Activated CD4-positive, alpha-beta T cell treated with anti-CD3 and anti-CD28 coated beads, Interleukin-2, amount 50 U/mL, for 4 hours (primary cell): ENCODE measurements around the gene TMEM51.

Source experiments
- DNase-seq, 2 experiments: peaks; one replicate each; pipeline ENCODE4 v3.0.0-alpha.2; 2020

The TMEM51 gene

DNA sequence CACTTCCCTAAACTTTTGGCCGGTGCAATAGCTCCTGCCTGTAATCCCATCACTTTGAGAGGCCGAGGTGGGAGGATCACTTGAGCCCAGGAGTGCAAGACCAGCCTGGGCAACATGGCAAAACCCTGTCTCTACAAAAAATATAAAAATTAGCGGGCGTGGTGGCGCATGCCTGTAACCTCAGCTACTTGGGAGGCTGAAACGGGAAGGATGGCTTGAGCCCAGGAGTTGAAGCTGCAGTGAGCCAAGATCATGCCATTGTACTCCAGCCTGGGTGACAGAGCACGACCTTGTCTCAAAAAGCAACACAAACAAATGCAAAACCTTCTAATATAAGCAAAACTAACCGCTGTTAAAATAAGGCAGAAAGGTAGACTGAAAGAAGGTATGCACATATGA, 25.9 kb downstream of the TMEM51 start:
- no peak for DNase-seq

DNA sequence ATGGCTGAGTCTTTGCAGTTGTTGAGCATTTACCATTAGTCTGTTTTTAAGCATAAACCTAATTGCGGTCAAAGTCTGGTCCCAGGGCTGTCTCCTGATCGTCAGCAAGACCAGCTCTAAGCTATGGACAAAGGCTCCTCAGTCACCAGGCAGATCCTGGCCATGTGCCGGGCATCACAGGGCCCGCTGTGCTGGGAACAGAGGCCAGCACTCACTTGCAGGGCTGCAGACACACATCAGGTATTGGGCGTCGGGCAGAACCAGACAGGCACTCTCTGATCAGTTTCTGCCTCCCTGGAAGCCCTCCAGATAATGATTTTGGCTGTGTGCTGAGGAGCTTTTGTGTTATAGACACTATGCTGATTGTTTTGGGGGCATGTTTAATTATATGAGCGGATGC, 26.6 kb downstream of the TMEM51 start:
- DNase-seq = no peak

DNA sequence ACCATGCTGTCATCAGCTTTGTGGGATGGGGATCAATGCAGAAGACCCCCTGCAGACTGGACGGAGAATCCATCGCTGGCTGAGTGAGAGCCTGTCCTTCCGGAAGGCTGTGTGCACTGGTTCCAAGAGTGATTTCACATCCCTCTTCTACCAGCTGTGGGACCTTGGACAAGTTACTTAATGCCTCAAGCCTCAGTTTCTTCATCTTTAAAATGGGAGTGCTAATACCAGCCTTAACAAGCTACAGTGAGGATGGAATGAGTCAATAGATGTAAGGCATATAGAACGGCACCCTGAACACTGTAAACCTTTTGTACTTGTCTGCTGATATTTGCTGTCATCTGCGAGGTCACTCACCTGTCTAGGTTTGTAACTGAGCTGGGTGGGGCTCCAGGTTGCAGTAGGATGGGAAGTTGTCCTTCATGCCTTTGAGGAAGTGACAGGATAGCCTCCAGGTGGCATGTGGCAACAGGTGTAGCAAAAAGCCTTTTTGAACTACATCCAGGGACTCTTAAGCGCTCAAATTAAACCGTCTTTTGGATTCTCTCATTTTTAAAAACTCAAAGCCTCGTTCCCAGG, 27.5 kb downstream of the TMEM51 start:
- DNase-seq = no peak

DNA sequence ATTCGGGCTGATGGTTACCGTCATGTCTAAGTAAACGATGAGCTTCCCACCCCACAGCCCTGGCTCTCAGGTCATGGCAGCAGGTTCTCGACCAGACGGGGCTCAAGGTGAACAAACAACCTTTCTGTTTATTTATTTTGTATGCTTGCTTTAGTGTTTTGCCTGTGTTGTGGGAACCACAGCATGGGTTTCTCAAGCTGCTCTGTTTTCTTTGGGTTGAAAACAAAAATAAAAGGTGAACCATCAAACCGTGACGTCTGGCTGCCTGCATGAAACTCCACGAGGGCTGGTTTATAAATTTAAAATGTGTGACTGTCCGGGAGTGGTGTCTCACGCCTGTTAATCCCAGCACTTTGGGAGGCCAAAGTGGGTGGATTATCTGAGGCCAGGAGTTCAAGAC, 28.0 kb downstream of the TMEM51 start:
- no peak for DNase-seq

DNA sequence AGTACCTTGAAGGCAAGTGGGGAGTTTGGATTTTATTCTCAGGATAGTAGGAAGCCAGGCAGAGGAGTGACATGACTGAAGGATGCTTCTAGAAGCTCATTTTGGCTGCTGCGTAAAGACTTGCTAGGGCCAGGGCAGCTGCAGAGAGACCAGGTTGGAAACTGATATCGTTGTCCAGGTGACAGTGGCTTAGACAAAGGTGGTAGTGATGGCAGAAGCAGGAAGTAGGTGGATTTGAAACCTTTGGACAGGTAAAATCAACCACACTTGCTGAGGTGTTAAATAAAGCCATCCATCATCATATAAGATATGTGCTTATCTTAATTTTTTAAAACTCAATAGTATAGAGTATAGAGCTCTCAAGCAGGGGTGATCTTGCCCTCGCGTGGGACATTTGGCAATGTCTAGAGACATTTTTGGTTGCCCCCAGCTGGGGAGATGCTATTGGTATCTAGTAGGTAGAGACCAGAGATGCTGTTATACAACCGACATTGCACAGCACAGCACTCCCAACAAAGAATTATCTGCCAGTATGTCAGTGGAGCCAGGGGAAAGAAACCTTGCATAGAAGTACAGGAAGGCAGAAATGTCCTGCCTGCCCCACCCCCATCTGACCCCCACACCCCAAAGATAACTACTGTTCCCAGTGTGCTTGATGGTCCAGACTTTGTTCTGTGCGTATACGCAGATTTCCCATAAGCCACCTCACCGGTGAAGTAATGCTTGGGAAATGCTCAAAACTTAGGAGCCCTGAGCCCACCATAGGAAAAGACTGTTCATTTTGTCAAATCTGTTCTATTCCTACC, 31.1 kb downstream of the TMEM51 start:
- no peak for DNase-seq

DNA sequence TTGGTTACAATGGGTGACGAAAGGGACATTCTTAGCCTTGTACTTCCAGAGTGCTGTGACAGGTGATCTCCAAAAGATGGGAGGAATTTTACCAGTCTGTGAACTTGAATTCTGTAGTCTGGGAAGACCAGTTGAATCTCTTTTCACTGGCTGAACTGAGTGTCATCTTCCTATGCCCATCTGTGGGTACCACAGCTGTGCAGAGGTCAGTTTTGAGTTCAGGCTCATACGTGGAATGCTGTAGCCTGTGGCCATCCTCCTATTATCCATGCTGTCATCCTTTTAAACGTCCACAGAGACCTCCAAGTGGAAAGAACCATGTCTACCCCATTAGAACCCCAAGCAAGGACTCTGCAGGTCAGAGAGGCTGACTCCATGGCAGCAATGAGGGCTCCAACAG, 32.1 kb downstream of the TMEM51 start:
- no peak for DNase-seq

DNA sequence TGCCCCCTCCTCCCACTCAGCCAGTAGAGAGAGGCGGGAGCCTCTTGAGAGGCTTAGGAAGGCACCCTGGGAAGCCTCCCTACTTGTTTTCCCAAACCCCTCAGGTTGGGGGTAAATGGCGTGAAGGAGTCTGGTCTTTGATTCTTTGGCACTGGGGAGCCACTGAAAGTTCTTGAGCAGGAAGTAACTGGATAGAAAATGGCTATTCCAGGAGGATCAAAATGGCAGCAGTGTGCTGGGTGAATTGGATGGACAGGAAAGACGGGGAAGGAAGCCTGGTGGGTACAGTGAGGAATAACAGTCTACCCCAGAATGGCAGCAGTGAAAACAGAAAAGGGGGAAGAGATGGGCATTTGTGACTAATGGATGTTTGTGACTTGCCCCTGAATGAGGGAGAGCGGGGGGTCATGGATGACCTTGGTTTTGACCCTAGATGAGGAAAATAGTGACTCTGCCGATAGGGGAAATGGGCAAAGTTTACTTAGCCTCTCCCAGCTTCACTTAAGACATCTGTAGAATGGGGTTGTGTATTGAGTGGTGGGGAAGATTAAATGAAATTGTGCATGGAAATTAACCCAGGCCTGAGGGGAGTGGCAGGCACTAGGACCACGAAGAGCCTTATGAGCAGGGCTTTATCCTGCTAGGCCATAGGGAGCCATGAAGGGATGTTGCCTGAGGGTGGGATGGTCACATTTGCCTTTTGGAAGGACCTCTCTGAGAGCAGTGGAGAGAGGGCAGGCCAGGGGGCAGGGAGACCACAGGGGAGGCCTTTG, 32.7 kb downstream of the TMEM51 start:
- DNase-seq = no peak

DNA sequence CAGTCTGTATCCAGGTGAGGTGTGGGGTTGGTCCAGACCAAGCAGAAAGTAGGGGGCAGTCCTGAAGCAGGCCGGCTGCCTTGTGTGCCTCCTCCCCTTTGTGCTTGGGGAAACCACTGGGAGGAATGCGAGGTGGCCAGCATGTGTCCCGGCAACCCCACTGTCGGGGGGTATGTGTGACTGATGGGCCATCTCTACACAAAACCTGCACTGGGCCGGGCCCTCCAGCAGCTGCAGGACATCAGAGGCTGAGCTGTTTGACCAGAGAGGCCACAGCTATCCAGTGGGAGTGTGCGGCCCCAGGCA, 33.3 kb downstream of the TMEM51 start:
- DNase-seq = no peak

DNA sequence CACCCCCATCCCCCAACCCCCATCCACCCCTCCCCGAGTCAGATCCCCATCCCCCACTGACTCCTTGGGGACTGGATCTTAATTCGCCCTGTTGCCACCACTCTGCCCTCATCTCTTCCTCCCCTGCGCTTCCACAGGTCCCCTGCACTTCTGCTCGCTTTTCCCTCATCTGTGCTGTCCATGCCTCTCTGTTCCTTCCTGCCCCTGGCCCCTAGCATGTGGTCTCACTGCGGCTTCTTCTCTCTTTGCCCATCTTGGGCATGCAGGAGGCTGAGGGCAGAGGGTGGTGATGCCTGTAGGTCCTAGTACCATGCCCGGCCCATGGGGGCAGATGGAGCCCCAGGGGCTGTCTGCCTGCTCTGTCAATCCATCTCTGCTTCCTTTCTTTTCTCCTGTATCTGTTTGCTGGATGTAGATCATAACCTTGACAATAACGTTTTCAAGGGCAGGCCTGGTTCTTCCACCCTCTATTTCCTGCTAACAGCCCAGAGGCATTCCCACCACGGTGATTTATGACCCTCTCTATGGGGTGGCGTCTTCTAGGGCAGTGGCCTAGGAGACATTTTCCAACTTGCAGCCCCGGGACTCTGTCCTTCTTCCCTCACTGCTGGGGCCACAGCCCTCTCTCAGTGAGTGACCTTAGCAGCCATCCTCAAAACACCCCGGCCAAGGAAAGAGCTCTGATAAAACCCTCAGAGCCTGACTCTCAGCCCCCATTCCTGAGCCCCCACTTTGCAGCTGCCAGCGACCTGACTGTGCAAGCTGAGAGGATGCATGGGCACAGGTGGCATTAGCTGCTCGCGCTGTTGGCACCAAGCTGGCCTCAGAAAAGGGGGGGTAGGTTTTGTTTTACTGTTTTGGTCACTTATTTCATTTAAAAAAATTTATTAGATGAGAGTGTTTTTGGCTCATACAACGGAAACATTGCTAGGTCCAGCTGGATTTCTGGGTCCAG, 33.9 kb downstream of the TMEM51 start:
- DNase-seq = no peak

DNA sequence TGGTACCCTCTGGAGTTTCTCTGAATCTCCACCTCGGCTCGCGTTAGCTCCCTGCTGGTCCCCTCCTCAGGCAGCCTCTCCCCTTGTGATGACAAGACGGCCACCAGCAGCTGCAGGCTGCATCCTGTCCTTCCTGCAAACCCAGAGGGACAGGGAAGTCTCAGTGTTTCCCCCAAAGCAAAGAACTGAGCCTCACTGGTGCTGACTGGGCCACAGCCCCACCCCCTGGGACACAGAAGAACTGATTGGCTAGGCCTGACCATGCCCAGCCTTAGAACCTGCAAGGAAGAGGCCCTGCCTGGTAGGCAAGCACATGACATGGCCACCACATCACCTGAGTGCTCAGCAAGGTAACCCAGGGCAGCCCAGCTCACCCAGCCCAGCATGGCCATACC, 34.6 kb downstream of the TMEM51 start:
- no peak for DNase-seq

DNA sequence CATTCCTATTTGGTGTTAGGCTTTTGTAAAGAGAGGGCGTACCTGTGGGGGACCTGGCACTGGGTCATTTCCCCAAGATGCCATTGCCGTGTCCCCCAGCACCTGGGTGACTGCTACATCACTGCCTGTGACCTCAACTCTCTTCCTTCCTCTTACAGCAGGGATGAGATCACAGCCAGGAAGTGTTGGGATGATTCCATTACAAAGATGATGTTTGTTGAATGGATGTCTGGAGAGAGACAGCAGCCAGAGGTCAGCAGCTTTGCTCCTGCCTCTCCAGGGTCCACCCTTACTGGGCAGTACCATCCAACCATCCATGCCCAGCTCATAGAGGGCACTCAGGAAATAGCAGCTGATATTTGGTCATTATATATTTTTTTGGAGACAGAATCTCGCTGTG, 35.1 kb downstream of the TMEM51 start:
- no peak for DNase-seq

DNA sequence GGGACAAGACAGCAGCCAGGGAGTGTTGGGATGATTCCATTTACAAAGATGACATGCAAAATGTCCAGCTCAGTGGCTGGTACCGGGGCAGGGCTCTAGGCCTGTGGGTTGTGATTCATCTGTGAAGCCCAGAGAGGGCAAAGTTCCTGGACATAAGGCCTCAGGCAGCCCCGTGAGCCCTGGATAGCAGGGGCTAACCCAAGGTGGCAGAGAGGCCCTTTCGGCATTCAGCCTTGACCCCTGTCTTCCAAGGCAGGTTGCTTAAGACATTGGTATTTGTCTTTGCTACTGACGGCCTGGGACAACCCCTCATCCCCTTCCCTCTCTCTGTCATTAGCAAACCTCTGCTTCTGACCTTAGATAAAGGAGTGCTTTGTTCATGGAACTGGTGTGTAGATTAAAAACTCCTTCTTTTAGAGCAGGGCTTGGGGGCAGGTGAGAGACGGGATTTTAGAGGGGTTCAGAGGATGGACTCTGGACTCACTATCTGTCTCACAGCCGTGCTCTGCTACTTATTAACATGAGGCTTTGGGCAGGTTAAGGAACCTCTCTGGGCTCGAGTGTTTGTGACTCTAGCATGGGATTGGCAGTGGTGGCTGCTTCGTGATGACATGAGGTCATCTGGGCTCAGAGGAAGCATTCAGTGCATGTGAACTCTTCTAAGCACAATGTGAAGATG, 36.3 kb downstream of the TMEM51 start:
- no peak for DNase-seq

DNA sequence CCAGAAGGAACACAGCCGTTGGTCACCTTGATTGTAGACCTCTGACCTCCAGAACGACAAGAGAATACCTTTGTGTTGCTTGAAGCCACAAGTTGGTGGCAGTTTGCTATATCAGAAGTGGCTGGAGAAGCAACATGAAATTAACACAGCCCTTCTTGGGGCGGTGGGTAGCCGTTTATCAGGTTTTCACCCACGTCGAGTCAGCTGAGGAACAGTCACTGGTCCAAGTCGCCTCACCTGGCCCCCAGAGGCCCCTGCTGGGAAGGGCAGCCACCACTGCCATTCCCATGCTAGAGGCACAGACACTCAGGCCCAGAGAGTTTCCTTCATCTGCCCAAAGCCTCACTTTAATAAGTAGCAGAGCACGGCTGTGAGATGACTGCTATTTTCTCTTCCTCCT, 37.7 kb downstream of the TMEM51 start:
- DNase-seq = no peak

DNA sequence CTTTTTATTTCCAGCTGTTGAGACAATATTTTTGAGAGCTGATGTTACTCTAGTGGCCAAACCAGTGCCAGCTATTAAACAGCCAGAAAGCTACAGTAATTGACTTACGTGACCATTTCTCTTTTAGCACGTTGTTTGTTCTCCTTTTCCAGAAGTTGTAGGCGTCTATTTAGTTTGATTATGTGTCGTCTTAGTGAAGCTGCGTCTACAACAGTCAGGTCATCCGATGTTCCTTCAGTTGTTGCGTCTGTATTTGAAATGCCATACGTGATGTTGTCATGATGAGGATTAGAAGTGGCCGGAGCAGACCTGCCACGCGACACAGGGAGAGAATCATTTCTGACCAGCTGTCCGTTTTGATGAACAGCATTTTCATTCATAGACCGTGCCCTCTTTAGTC, 38.2 kb downstream of the TMEM51 start:
- no peak for DNase-seq

DNA sequence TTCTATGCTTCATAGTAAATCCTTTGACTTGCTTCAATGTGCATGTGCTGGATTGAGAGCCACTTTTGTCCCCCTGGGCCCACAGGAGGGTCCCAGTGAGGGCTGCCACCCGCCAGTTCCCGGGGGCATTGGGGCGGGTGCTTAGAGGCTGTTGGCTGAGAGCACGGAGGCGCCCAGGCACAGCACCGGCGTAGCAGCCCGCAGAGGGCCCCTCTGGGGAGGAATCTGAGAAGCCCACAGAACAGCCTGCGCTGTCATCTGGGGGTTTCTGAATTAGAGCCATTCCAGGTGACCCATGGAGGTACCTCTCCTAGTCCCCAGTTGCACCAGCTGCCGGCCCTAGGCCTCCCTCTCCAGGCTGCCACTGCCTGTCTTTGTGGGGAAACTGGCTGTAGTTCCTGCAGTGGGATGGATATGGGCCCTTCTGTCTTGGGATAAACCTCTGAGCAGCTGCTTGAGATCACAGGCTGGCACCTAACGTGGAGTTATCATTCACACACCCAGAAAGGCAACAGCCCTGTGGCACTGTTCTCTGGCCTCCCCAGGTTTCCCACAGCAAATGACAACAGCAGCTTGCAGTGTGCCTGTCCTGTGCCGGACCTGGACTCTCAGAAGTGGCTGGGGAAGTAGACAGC, 39.5 kb downstream of the TMEM51 start:
- DNase-seq = no peak

DNA sequence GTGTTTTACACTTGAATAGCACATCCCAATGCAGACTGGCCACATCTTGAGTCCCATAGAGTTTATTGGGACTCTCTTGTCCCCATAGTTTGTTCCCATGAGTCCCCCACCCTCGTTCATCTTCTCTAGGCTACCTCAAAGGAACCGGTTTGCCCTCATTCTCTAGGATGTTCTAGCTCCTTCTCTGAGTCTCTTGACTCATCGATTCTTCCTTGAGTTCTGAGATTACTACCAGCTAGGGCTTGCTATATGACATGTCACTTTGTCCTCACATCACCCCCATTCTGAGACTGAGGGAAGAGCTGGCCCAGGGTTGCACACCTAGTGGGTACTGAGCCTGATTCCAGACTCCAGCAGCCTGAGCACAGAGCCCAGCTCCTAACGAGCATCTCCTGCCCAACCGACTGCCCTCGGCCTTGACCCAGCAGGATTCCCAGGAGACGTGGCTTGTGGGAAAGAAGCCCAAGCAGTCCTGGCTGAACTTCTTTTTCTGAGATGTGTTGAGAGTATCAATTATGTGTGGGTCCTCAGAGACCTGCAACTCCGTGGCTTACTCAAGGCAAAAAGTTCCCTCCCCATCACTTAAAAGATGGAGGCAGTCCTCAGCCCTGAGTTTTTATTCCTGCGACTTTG, 42.0 kb downstream of the TMEM51 start:
- no peak for DNase-seq

DNA sequence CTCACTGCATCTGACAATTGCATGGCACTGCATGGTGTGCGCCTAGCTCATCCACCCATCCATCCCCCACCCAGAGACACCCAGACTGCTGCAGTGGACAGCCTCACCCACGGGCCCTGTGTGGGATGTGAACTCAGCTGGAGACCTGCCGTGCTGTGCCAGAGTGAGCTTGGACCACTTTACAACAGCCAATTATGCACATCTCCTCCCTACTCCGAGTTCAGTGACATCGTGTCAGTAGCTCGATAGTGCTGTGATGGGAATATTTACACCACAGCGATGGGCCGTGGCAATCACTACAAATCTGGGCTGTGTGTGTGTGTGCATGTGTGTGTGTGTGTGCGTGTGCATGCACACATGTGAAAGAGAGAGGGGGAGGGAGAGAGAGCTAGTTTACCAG, 42.5 kb downstream of the TMEM51 start:
- DNase-seq = no peak

DNA sequence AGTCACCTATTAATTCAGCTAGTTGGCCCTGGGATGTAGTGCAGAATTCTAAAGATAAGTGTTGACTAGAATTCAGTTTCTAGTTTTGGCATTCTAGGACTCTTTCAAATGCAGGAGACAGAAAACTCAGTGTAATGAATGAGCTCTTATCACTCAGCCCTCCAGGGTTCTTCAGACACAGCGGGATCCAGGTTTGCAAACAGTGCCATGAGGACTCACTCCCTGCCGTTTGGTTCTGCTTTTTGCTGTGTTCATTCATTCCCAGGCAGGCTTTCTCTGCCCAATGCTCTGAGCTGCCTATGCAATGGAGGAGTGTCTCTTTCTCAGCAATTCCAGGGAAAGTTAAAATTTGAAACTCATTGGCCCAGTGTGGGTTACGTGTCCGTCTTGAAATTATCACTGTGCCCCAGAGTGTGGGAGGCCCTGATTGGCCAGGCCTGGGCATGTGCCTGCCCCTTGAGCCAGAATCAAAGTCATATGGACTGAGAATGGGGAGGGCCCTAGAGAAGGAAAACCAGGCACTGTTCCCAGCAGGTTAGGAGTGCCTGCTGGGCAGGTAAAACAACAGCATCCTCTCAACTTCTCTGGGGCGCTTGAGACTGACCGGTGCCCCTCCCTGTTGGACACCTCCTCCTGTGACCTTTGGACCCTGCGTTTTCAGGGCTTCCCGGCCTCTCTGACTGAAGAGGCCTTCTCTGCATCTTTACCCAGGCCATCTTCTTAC, 43.4 kb downstream of the TMEM51 start:
- no peak for DNase-seq

DNA sequence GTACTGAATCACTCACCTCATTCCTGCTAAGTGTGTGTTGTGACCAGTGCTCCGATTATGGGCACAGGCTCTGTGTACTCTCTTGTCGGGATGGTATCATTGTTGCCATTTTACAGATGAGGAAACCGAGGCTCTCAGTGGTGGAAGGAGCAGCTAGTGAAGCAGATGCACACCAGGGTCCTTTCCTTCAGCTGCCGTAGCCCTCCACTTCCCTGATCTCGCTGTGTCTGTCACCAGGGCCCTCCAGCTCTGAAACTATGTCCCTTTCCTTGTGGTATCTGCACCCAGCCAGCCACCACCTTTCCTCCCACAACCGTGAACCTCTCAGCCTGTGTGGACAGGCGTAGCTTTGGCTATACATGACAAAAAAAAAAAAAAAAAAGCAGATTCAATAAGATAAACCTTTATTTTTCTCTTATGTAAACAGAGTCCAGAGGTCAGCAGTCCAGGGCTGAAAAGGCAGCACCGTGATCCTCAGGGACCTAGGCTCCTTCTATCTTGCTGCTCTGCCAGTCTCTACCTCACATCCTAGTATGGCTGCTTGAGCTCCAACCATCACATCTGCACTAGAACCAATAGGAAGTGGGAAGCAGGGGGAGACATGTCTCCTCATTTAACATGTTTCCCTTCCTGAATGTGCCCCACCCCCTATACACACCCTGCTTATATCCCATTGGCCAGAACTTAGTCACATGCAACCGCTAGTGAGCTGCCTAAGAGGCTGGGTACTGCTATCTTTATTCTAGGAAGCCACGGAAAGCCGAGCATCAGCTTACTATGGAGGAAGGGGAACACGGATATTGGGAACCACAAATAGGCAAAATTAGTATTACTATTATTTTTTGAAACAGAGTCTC, 44.3 kb downstream of the TMEM51 start:
- DNase-seq = no peak

DNA sequence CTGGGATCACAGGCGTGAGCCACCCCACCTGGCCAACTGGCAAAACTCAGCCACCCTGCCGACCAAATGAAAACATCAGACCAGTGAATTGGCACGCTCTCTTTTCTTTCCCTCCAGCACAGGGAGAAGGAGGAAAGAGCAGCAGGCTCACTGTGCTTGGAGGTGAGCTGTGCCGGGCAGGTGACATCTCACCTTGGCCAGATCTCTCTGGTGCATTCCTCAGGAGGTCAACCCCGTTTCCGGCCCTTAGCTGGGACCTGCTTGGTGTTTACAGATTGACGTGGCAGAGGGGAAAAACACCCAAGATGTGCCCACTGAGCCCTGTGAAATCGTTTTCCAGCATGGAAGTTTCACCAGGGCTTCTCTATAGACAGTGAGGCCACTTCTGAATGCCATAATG, 45.1 kb downstream of the TMEM51 start:
- no peak for DNase-seq
